ENCODE results near the gene ZDHHC13.

DNA sequence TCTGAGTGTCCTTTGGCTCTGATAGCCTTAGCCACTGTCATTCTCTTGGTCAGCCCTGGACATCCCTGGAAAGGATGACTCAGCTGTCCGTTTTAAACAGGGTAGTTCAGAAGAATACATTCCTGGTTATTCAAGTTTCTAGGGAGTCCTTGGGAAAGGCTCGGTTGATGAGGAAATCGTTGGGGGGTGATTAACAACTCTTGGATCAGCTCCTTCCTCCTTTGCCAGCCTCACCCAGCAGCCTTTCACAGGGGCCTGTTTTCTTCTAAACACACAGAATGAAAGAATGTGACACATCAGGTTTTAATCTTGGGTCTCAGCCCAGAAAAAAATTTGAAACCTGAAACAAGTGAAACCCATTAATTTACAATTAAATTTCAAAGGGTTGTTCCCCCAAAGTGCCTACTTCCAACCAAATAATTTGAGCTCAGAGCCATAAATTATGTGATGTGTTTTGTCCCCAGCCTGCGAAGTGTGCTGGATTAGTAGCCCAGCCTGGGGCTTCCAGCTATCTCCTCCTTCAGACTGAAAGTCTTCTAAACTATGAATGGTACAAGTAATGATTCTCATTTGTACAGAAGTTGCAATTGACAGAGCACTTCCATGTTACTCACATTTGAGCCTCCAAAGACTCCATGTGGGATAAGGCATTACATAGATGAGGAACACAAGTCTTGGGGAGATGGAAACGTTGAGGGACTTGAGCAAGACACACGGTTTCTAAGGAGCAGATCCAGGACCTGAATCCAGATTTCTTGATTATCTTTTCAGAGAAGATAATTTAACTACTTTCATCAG is 37.1 kb upstream of the ZDHHC13 start:
- TF ChIP-seq, protein P1, sequence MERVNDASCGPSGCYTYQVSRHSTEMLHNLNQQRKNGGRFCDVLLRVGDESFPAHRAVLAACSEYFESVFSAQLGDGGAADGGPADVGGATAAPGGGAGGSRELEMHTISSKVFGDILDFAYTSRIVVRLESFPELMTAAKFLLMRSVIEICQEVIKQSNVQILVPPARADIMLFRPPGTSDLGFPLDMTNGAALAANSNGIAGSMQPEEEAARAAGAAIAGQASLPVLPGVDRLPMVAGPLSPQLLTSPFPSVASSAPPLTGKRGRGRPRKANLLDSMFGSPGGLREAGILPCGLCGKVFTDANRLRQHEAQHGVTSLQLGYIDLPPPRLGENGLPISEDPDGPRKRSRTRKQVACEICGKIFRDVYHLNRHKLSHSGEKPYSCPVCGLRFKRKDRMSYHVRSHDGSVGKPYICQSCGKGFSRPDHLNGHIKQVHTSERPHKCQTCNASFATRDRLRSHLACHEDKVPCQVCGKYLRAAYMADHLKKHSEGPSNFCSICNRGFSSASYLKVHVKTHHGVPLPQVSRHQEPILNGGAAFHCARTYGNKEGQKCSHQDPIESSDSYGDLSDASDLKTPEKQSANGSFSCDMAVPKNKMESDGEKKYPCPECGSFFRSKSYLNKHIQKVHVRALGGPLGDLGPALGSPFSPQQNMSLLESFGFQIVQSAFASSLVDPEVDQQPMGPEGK (CRISPR knock-in tag; IDR thresholded peaks at IDR 0.05; ENCODE audit: borderline replicate concordance), result no peak
- no peak for TF ChIP-seq RARB (CRISPR knock-in tag; IDR thresholded peaks at IDR 0.05)
- no peak for TF ChIP-seq ISL1 (CRISPR knock-in tag; IDR thresholded peaks at IDR 0.05)
- no peak for TF ChIP-seq ARNTL (CRISPR knock-in tag; IDR thresholded peaks at IDR 0.05; ENCODE audit: borderline replicate concordance, low read depth)
- no peak for TF ChIP-seq ZFP3 (CRISPR knock-in tag; IDR thresholded peaks at IDR 0.05)
